Measurements from ENCODE around the gene EIF1.
A peak's percentile ranks its signal among the peaks of the same experiment; 100 is the strongest.
"Not testable (repeated sequence)": the region's sequence is repeated elsewhere in the genome, so short reads cannot be mapped to it uniquely, and the experiment has no call there.

EIF1 gene

GRCh38 chr17:41688641-41689496 is at the start of gene EIF1:
TSS of gene EIF1 (plus strand) at chr17:41688885. CDS start at chr17:41689039, 154 bp downstream.
- Histone ChIP-seq H3K4me3 (ENCODE audit: low read depth, low read length) (peak within 1 kb of the TSS; percentile 83), H3K9ac (ENCODE audit: low read depth, low read length) (peak within 1 kb of the TSS; percentile 97), H3K9me3 (ENCODE audit: control insufficient read depth, insufficient read depth, low read length) (no peaks in the 10 kb centered on the region), H3K36me3 (ENCODE audit: control insufficient read depth, insufficient read depth, low read length) (peaks cover 43% of the 10 kb centered on the region), H3K4me1 (ENCODE audit: control insufficient read depth, insufficient read depth, low read length) (peaks cover 17% of the 10 kb centered on the region; the same call in 1 of the 2 replicates), H3K27ac (ENCODE audit: low read depth, low read length) (peak within 1 kb of the TSS; percentile 99), H3K27me3 (ENCODE audit: control insufficient read depth, insufficient read depth, low read length) (no peaks in the 10 kb centered on the region)

- H3K36me3 ChIP-seq (ENCODE audit: control insufficient read depth, insufficient read depth, low read length): no peaks in the 10 kb centered on the region
- no peak overlapping the region for H3K27ac ChIP-seq (ENCODE audit: low read depth, low read length)
- H3K4me1 ChIP-seq (ENCODE audit: control insufficient read depth, insufficient read depth, low read length): peaks cover 10% of the 10 kb centered on the region; the same call in 1 of the 2 replicates
- no peaks in the 10 kb centered on the region for H3K9me3 ChIP-seq (ENCODE audit: control insufficient read depth, insufficient read depth, low read length)
- H3K4me3 ChIP-seq (ENCODE audit: low read depth, low read length): no peak overlapping the region
- no peaks in the 10 kb centered on the region for H3K27me3 ChIP-seq (ENCODE audit: control insufficient read depth, insufficient read depth, low read length)
- no peak overlapping the region for H3K9ac ChIP-seq (ENCODE audit: low read depth, low read length)
Observed at GRCh38 chr17:41638941-41639340, 49.7 kb upstream of the EIF1 start.

GRCh38 chr17:41639492-41640473 is 48.9 kb upstream of the EIF1 start:
- H3K9me3 ChIP-seq (ENCODE audit: control insufficient read depth, insufficient read depth, low read length): no peaks in the 10 kb centered on the region
- H3K27ac ChIP-seq (ENCODE audit: low read depth, low read length): no peak overlapping the region
- no peaks in the 10 kb centered on the region for H3K36me3 ChIP-seq (ENCODE audit: control insufficient read depth, insufficient read depth, low read length)
- H3K27me3 ChIP-seq (ENCODE audit: control insufficient read depth, insufficient read depth, low read length): no peaks in the 10 kb centered on the region
- no peak overlapping the region for H3K4me3 ChIP-seq (ENCODE audit: low read depth, low read length)
- no peak overlapping the region for H3K9ac ChIP-seq (ENCODE audit: low read depth, low read length)
- H3K4me1 ChIP-seq (ENCODE audit: control insufficient read depth, insufficient read depth, low read length): peaks cover 8% of the 10 kb centered on the region; the same call in 1 of the 2 replicates

GRCh38 chr17:41640596-41640995 is 48.1 kb upstream of the EIF1 start:
- not testable (repeated sequence) for H3K4me1 ChIP-seq (ENCODE audit: control insufficient read depth, insufficient read depth, low read length); H3K27ac ChIP-seq (ENCODE audit: low read depth, low read length); H3K9me3 ChIP-seq (ENCODE audit: control insufficient read depth, insufficient read depth, low read length); H3K4me3 ChIP-seq (ENCODE audit: low read depth, low read length); H3K9ac ChIP-seq (ENCODE audit: low read depth, low read length); H3K36me3 ChIP-seq (ENCODE audit: control insufficient read depth, insufficient read depth, low read length); H3K27me3 ChIP-seq (ENCODE audit: control insufficient read depth, insufficient read depth, low read length)

- Histone ChIP-seq H3K27ac (ENCODE audit: low read depth, low read length) (no peak overlapping the region), H3K4me1 (ENCODE audit: control insufficient read depth, insufficient read depth, low read length) (0 out of 2 replicates have a peak, but pooled peaks cover 1% of the 10 kb centered on the region), H3K27me3 (ENCODE audit: control insufficient read depth, insufficient read depth, low read length) (no peaks in the 10 kb centered on the region), H3K9me3 (ENCODE audit: control insufficient read depth, insufficient read depth, low read length) (no peaks in the 10 kb centered on the region), H3K36me3 (ENCODE audit: control insufficient read depth, insufficient read depth, low read length) (no peaks in the 10 kb centered on the region), H3K9ac (ENCODE audit: low read depth, low read length) (no peak overlapping the region), H3K4me3 (ENCODE audit: low read depth, low read length) (no peak overlapping the region)
Observed at GRCh38 chr17:41642252-41643156, 46.2 kb upstream of the EIF1 start.

- H3K4me1 ChIP-seq (ENCODE audit: control insufficient read depth, insufficient read depth, low read length): 0 out of 2 replicates have a peak, but pooled peaks cover 4% of the 10 kb centered on the region
- no peaks in the 10 kb centered on the region for H3K36me3 ChIP-seq (ENCODE audit: control insufficient read depth, insufficient read depth, low read length)
- no peaks in the 10 kb centered on the region for H3K9me3 ChIP-seq (ENCODE audit: control insufficient read depth, insufficient read depth, low read length)
- no peak overlapping the region for H3K27ac ChIP-seq (ENCODE audit: low read depth, low read length)
- no peak overlapping the region for H3K9ac ChIP-seq (ENCODE audit: low read depth, low read length)
- H3K27me3 ChIP-seq (ENCODE audit: control insufficient read depth, insufficient read depth, low read length): no peaks in the 10 kb centered on the region
- no peak overlapping the region for H3K4me3 ChIP-seq (ENCODE audit: low read depth, low read length)
Observed at GRCh38 chr17:41647038-41647813, 41.5 kb upstream of the EIF1 start.

GRCh38 chr17:41647940-41648410 is 40.7 kb upstream of the EIF1 start:
- Histone ChIP-seq H3K4me3 (ENCODE audit: low read depth, low read length) (peak overlapping the region; percentile 64), H3K27me3 (ENCODE audit: control insufficient read depth, insufficient read depth, low read length) (no peaks in the 10 kb centered on the region), H3K9ac (ENCODE audit: low read depth, low read length) (no peak overlapping the region), H3K9me3 (ENCODE audit: control insufficient read depth, insufficient read depth, low read length) (no peaks in the 10 kb centered on the region), H3K27ac (ENCODE audit: low read depth, low read length) (no peak overlapping the region), H3K36me3 (ENCODE audit: control insufficient read depth, insufficient read depth, low read length) (no peaks in the 10 kb centered on the region), H3K4me1 (ENCODE audit: control insufficient read depth, insufficient read depth, low read length) (0 out of 2 replicates have a peak, but pooled peaks cover 4% of the 10 kb centered on the region)

- Histone ChIP-seq H3K27me3 (ENCODE audit: control insufficient read depth, insufficient read depth, low read length) (no peaks in the 10 kb centered on the region), H3K4me1 (ENCODE audit: control insufficient read depth, insufficient read depth, low read length) (0 out of 2 replicates have a peak, but pooled peaks cover 4% of the 10 kb centered on the region), H3K9me3 (ENCODE audit: control insufficient read depth, insufficient read depth, low read length) (no peaks in the 10 kb centered on the region), H3K27ac (ENCODE audit: low read depth, low read length) (no peak overlapping the region), H3K4me3 (ENCODE audit: low read depth, low read length) (peak overlapping the region; percentile 64), H3K9ac (ENCODE audit: low read depth, low read length) (no peak overlapping the region), H3K36me3 (ENCODE audit: control insufficient read depth, insufficient read depth, low read length) (no peaks in the 10 kb centered on the region)
Observed at GRCh38 chr17:41648411-41649195, 40.1 kb upstream of the EIF1 start.

- Histone ChIP-seq H3K36me3 (ENCODE audit: control insufficient read depth, insufficient read depth, low read length) (no peaks in the 10 kb centered on the region), H3K4me3 (ENCODE audit: low read depth, low read length) (no peak overlapping the region), H3K9me3 (ENCODE audit: control insufficient read depth, insufficient read depth, low read length) (no peaks in the 10 kb centered on the region), H3K27ac (ENCODE audit: low read depth, low read length) (no peak overlapping the region), H3K9ac (ENCODE audit: low read depth, low read length) (no peak overlapping the region), H3K27me3 (ENCODE audit: control insufficient read depth, insufficient read depth, low read length) (no peaks in the 10 kb centered on the region), H3K4me1 (ENCODE audit: control insufficient read depth, insufficient read depth, low read length) (0 out of 2 replicates have a peak, but pooled peaks cover 4% of the 10 kb centered on the region)
Observed at GRCh38 chr17:41649923-41650519, 38.7 kb upstream of the EIF1 start.

Data from HUES48 (cell line).